HepG2 (cell line): ENCODE data around the gene AFF2. TPM values are rescaled to one million over a fixed set of nuclear protein-coding genes. Genes with fewer than 3 reads are reported as not detected.

Source experiments
- GMEB1 ChIP-seq: sonication (generic); formaldehyde crosslinking; IDR thresholded peaks from 2 replicates; pipeline ENCODE4 v1.5.1; 2020; ENCODE audit warnings: missing genetic modification reagents, mild to moderate bottlenecking, borderline replicate concordance
- GMEB2 ChIP-seq: IDR thresholded peaks from 2 replicates; pipeline ENCODE4 v1.6.1; 2016; ENCODE audit warnings: missing biosample characterization, missing genetic modification reagents, low read depth
- MYPOP ChIP-seq: sonication (generic); formaldehyde crosslinking; IDR thresholded peaks from 2 replicates; pipeline ENCODE4 v1.8.1; 2023; ENCODE audit warnings: mild to moderate bottlenecking, moderate library complexity, missing genetic modification reagents
- POLR2A ChIP-seq, 2 experiments: IDR thresholded peaks; 2 replicates each; pipeline ENCODE4 v1.6.1; 2011; ENCODE audit warnings: low read depth in 2 of 2, low read length in 2 of 2, mild to moderate bottlenecking in 1 of 2, moderate library complexity in 1 of 2; ENCODE audit not compliant: insufficient read depth in 1 of 2
- RBAK ChIP-seq: sonication (generic); formaldehyde crosslinking; IDR thresholded peaks from 2 replicates; pipeline ENCODE4 v1.5.1; 2020; ENCODE audit warnings: mild to moderate bottlenecking, missing genetic modification reagents
- SNAI1 ChIP-seq: sonication (generic); formaldehyde crosslinking; IDR thresholded peaks from 2 replicates; pipeline ENCODE4 v1.5.0; 2020; ENCODE audit warnings: mild to moderate bottlenecking, missing genetic modification reagents, borderline replicate concordance
- SOX13 ChIP-seq, 3 experiments: fragments of 450-650 bp in 1 of 3; sonication (generic) in 1 of 3; formaldehyde crosslinking in 1 of 3; IDR thresholded peaks in 2 of 3; conservative IDR thresholded peaks in 1 of 3; 2 replicates each; pipeline versions ENCODE4 v1.5.0 to v1.6.1; 2016 to 2020; ENCODE audit warnings: antibody characterized with exemption in 1 of 3, mild to moderate bottlenecking in 1 of 3, missing compliant biosample characterization in 1 of 3, missing genetic modification reagents in 1 of 3, moderate library complexity in 1 of 3
- SRSF1 ChIP-seq: fragments of 200-400 bp; formaldehyde crosslinking; optimal IDR thresholded peaks from 2 replicates; pipeline ENCODE3; 2017; ENCODE audit warnings: mild to moderate bottlenecking, low read depth, low read length, moderate library complexity
- TFDP2 ChIP-seq: sonication (generic); formaldehyde crosslinking; IDR thresholded peaks from 2 replicates; pipeline ENCODE4 v1.4.0; 2020; ENCODE audit warnings: missing genetic modification reagents
- TGIF2 ChIP-seq: IDR thresholded peaks from 2 replicates; pipeline ENCODE4 v1.6.1; 2016; ENCODE audit warnings: control low read depth, missing compliant biosample characterization
- ZNF670 ChIP-seq: sonication (generic); formaldehyde crosslinking; IDR thresholded peaks from 2 replicates; pipeline ENCODE4 v1.8.0; 2022; ENCODE audit warnings: mild to moderate bottlenecking, missing genetic modification reagents, borderline replicate concordance
- ZNF883 ChIP-seq: sonication (generic); formaldehyde crosslinking; IDR thresholded peaks from 2 replicates; pipeline ENCODE4 v1.5.1; 2020; ENCODE audit warnings: mild to moderate bottlenecking, missing genetic modification reagents; ENCODE audit errors: not compliant biosample characterization
- polyA plus RNA-seq, 8 experiments: library from polyadenylated mRNA; depleted of rRNA in 3 of 8; stranded (reverse) in 7 of 8; unstranded in 1 of 8; fragments of >200 nt; fragmentation: Illumina TruSeq in 4 of 8; extraction: Trizol in 4 of 8; gene quantifications; 2 replicates each; pipeline versions ENCODE4 v1.2.1 to v1.2.3, GENCODE V29; 2011 to 2016; ENCODE audit warnings: low read depth in 4 of 8, missing spikeins in 1 of 8, mixed read lengths in 1 of 8; ENCODE audit not compliant: insufficient read depth in 1 of 8
- total RNA-seq, 5 experiments: library from RNA; depleted of rRNA; stranded (reverse); fragments of >200 nt; fragmentation: Illumina TruSeq; extraction: Trizol; gene quantifications; 2 replicates each; pipeline ENCODE4 v1.2.3, GENCODE V29; 2016; ENCODE audit warnings: low read depth in 1 of 5

AFF2 gene
- total and polyA plus RNA-seq, 2 of the 13 experiments (the other 11 are each of a cell fraction or from before 2014, with no cell fraction given): not detected

- no peak for TF ChIP-seq GMEB1 (CRISPR knock-in tag)
- no peak for TF ChIP-seq GMEB2
- no peak for TF ChIP-seq SNAI1 (CRISPR knock-in tag)
- no peak for TF ChIP-seq RBAK (CRISPR knock-in tag)
- TF ChIP-seq TFDP2 (CRISPR knock-in tag): no peak
- TF ChIP-seq MYPOP: no peak
- no peak for TF ChIP-seq TGIF2 (CRISPR knock-in tag)
- no peak for TF ChIP-seq ZNF670
- TF ChIP-seq SOX13 (IDR thresholded peaks at IDR 0.05): no peak
- TF ChIP-seq SOX13 (CRISPR knock-in tag; conservative IDR thresholded peaks at IDR 0.05 in 1 of 2, IDR thresholded peaks at IDR 0.05 in 1 of 2): no peak
- no peak for TF ChIP-seq ZNF883 (CRISPR knock-in tag)
- no peak for TF ChIP-seq SRSF1
- TF ChIP-seq POLR2A (IDR thresholded peaks at IDR 0.05; ENCODE audit: insufficient read depth in 1 of 2, low read depth in 2 of 2, low read length in 2 of 2): no peak
Measured at GRCh38 chrX:148628621-148629020, 128.2 kb downstream of the AFF2 start (continued).
